SK-N-MC (cell line): ENCODE results near the gene GGN.

Experiments
- DNase-seq: peaks from one replicate; pipeline ENCODE4 v3.0.0-alpha.2; 2011; ENCODE audit warnings: low read depth, low spot score
- H3K27ac ChIP-seq: fragments of 200-600 bp; sonication (generic); 2 replicates; pipeline ENCODE4 v1.5.1; 2016; ENCODE audit warnings: mixed run types
- H3K36me3 ChIP-seq: fragments of 200-600 bp; sonication (generic); 2 replicates; pipeline ENCODE4 v1.6.1; 2017; ENCODE audit warnings: antibody characterized with exemption, low read length, mixed read lengths; ENCODE audit not compliant: insufficient read depth
- H3K4me3 ChIP-seq: fragments of 200-600 bp; sonication (generic); 2 replicates; pipeline ENCODE4 v1.5.1; 2016
- H3K9ac ChIP-seq: fragments of 200-600 bp; sonication (generic); 2 replicates; pipeline ENCODE4 v1.8.0; 2017; ENCODE audit warnings: mixed run types, mixed read lengths; ENCODE audit not compliant: insufficient read length
- H3K9me3 ChIP-seq: fragments of 200-600 bp; sonication (generic); 2 replicates; pipeline ENCODE4 v1.6.1; 2017; ENCODE audit warnings: low read depth, mild to moderate bottlenecking, antibody characterized with exemption, low read length, moderate library complexity, mixed read lengths
- EZH2 ChIP-seq: fragments of 200-600 bp; sonication (generic); IDR thresholded peaks from one replicate; pipeline ENCODE4 v1.6.1; 2017; ENCODE audit warnings: antibody characterized with exemption
- FOXP2 ChIP-seq: optimal IDR thresholded peaks from 2 replicates; pipeline ENCODE3; 2011; ENCODE audit warnings: mild to moderate bottlenecking, moderate library complexity; ENCODE audit not compliant: insufficient read depth; ENCODE audit errors: extremely low read length, control extremely low read depth
- POLR2AphosphoS5 ChIP-seq: IDR thresholded peaks from 2 replicates; pipeline ENCODE4 v1.6.1; 2012; ENCODE audit warnings: mild to moderate bottlenecking, low read depth, low read length, borderline replicate concordance

GGN gene

DNA sequence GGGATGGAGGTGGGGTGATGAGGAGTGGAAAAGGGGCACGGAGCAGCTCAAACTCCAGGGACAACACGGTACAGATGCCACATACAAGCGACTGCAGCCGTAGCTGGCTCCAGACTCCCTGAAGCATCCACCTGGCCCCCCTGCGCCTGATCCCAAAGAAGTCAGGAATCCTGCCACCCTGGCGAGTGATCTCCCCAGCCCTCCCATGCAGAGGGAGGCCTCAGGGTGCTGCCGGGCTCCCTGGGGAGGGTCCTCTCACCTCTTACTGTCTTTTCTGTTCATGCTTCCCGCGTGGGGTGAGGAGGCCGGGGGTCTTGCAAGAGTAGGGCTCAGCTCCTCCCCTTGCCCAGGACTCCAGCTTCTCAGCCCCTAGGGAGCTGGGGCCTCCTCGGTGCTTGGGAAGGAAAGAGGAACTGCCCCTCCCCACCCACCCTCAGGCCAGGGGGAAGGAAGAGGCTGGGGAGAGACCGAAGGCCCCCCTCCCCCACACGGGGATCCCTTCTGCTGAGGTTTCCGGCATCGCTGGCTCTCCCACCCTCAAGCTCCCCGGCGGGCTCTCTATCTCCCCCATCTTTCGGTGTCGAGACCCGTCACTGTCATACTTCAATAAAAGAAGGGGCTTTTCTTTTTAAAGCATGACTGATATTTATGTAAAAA, 38.1 kb upstream of the GGN start, which contains the start of gene RASGRP4:
TSS of gene RASGRP4 (minus strand) at position 410 of the 657 bp plus-strand sequence. CDS start at position 282, 128 bp downstream.
- DNase-seq: no peak
- Histone ChIP-seq H3K27ac (no peak within 1 kb of the TSS), H3K4me3 (no peak within 1 kb of the TSS)

DNA sequence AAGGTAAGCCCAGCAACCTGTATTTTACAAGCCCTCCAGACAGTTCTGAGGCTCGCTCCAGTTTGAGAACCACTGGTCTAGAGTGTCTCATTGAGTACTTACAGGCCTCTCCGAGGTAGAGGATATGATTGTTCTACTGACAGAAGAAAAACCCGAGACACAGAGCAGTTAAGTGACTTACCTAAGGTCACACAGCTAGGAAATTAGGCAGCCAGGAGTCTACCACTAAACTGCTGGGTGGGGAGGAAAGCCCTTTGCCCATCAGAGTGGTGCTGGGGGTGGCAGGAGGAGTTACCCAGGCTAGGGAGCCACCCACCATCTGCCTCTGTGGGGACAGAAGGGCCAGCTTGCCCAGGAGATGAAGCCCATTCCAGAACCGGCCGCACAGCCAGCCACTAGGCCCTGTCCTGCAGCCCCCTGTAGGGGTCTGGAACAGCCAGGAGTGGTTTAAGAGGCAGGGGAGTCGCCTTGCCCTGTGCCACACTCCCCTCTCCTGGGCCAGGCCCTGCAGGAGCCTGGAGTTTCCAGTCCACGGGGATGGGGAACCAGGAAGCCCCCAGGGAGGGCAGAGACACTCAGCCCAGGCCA, 37.5 kb upstream of the GGN start:
- no peak for TF ChIP-seq EZH2
- TF ChIP-seq POLR2AphosphoS5: no peak
- TF ChIP-seq FOXP2: no peak
- no peak overlapping the region for H3K4me3 ChIP-seq
- H3K27ac ChIP-seq: no peak overlapping the region
- no peaks in the 10 kb centered on the region for H3K9me3 ChIP-seq
- no peaks in the 10 kb centered on the region for H3K36me3 ChIP-seq
- no peak overlapping the region for H3K9ac ChIP-seq
- DNase-seq: no peak

More for the DNA sequence above, 38.1 kb upstream of the GGN start, which contains the start of gene RASGRP4:
- no peaks in the 10 kb centered on the region for H3K9me3 ChIP-seq
- no peaks in the 10 kb centered on the region for H3K36me3 ChIP-seq
- no peak for TF ChIP-seq EZH2
- no peak for TF ChIP-seq FOXP2
- TF ChIP-seq POLR2AphosphoS5: no peak
- no peak within 1 kb of the TSS for H3K9ac ChIP-seq

DNA sequence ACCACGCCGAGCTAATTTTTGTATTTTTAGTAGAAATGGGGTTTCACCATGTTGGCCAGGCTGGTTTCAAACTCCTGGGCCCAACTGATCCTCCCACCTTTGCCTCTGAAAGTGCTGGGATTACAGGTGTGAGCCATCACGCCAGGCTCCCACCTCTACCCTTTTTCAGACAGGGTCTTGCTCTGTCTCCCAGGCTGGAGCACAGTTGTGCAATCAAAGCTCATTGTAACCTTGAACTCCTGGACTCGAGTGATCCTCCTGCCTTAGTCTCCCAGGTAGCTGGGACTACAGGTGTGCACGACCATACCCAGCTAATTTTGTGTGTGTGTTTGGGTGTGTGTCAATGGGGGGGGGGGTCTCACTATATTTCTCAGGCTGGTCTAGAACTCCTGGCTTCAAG, 36.4 kb upstream of the GGN start:
- H3K27ac ChIP-seq: no peak overlapping the region
- no peak for DNase-seq
- no peaks in the 10 kb centered on the region for H3K9me3 ChIP-seq
- TF ChIP-seq FOXP2: no peak
- TF ChIP-seq EZH2: no peak
- no peak for TF ChIP-seq POLR2AphosphoS5
- no peak overlapping the region for H3K9ac ChIP-seq
- H3K36me3 ChIP-seq: no peaks in the 10 kb centered on the region
- no peak overlapping the region for H3K4me3 ChIP-seq

DNA sequence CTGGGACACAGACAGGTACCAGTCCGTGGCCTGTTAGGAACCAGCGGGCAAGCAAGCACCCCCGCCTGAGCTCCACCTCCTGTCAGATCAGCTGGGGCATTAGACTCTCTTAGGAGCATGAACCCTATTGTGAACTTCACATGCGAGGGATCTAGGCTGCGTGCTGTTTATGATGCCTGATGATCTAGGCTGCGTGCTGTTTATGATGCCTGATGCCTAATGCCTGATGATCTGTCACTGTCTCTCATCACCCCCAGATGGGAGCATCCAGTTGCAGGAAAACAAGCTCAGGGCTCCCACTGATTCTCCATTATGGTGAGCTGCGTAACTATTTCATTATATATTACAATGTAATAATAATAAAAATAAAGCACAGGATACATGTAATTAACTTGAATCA, 34.6 kb upstream of the GGN start:
- TF ChIP-seq POLR2AphosphoS5 (no peak), FOXP2 (no peak), EZH2 (no peak)
- no peaks in the 10 kb centered on the region for H3K9me3 ChIP-seq
- H3K36me3 ChIP-seq: no peaks in the 10 kb centered on the region
- H3K4me3 ChIP-seq: no peak overlapping the region
- no peak for DNase-seq
- H3K27ac ChIP-seq: no peak overlapping the region
- no peak overlapping the region for H3K9ac ChIP-seq

DNA sequence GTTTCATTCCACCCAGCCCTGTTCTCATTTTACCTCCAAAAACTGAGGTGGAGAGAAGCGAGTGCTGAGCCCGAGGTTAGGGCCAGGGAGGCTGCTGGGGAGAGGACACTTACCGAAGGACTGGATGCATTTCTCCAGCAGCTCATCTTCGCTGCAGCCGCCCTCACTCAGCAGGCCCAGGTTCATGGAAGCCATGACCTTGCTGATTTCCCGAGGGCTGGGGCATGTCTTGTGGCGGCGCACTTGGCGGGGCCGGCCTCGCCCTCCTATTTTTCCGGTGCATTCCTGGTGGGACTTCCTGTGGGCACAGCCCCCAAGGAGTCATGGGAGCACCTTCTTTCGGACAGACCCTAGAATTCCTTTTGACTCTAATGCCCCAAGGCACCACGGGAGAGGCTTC, 34.0 kb upstream of the GGN start:
- Histone ChIP-seq H3K9ac (no peak overlapping the region), H3K27ac (no peak overlapping the region), H3K9me3 (no peaks in the 10 kb centered on the region), H3K4me3 (no peak overlapping the region), H3K36me3 (no peaks in the 10 kb centered on the region)
- no peak for DNase-seq
- no peak for TF ChIP-seq POLR2AphosphoS5
- no peak for TF ChIP-seq FOXP2
- no peak for TF ChIP-seq EZH2

DNA sequence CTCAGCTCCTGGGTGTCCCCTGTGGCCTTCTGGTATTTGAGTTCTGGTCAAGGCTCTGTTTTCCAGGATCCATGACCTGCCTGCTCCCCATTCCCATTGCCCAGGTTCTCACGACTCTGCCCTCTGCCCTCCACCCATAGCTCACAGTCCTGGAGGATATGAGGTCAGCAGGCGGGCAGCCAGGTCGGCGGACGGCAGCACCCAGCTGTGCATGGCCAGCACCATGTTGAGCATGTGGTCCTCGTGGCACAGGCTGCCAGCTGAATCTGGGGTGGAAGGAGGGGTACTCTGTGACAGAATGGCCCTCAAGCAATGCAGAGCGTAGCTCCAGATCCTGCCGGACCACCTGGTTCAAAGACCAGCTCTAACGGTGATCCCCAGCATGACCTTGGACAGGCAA, 33.1 kb upstream of the GGN start:
- Histone ChIP-seq H3K9me3 (no peaks in the 10 kb centered on the region), H3K36me3 (no peaks in the 10 kb centered on the region), H3K4me3 (no peak overlapping the region), H3K9ac (no peak overlapping the region), H3K27ac (no peak overlapping the region)
- TF ChIP-seq EZH2 (no peak), FOXP2 (no peak), POLR2AphosphoS5 (no peak)
- no peak for DNase-seq

DNA sequence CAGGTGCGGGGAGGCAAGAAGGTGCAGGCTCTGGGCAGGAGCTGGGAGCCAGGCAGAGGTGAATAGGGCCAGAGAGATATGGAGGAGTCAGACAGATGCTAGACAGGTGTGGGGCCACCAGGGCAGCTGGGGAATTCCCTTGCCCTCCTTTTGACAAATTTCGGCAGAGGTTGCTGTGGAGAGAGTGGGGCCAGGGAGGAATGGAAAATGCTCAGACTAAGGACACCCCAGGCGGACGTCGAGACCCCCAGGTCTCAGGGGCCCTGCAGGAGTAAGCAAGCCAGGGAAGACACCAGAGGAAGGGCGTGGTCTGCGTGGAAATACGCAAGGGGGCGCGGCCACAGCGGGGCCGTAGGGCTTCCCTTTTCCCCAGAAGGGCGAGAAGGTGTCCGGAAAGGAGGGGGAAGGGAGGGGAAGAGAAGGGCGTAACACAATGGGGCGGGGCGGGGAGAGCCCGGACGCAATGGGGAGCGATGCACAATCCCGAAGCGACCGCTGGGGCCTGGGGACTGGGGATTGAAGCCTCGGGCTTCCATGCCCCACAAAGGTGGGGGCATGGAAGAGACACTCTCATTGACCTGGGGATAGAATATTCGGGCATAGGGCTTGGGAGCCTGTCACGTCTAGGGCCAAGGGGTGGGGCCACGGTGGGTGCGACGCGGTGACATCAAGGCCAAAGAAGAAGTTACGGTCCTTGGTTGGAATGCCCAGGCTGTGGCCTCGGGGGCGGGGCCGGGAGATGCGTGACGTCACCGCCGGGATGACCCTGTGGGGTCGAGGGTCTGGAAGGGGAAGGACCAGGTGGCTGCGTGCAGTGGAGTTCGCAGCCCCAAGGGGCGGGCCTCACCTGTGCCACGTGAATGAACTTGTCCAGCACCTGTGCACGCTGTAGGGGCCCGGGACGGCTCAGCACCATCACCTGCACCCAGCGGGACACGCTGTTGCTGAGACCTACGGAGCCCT, 30.0 kb upstream of the GGN start:
- H3K9ac ChIP-seq: no peak overlapping the region
- no peak overlapping the region for H3K27ac ChIP-seq
- H3K9me3 ChIP-seq: no peaks in the 10 kb centered on the region
- H3K36me3 ChIP-seq: no peaks in the 10 kb centered on the region
- peak overlapping the region; percentile 69 for H3K4me3 ChIP-seq
- TF ChIP-seq EZH2 (no peak), FOXP2 (no peak), POLR2AphosphoS5 (no peak)
- no peak for DNase-seq

DNA sequence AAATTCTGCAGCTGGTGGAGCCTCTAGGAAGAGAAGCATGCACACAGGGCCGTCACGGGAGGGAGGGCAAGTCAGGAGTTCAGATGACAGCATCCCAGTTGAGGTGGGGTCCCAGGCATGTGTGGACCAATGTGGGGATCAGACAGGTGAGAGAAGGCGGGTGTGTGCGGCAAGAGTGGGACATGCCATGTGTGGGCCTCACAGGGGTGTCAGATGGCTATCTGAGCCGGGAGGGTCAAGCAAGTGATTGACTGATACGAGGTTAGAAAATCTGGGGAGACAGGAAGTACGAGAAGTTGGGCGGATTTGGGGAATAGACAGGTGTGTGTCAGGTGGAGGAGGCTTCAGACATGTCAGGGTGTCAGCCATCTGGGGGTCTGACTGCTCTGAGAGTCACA, 29.3 kb upstream of the GGN start:
- H3K27ac ChIP-seq: no peak overlapping the region
- H3K9ac ChIP-seq: no peak overlapping the region
- no peaks in the 10 kb centered on the region for H3K9me3 ChIP-seq
- no peaks in the 10 kb centered on the region for H3K36me3 ChIP-seq
- no peak overlapping the region for H3K4me3 ChIP-seq
- no peak for DNase-seq
- TF ChIP-seq FOXP2 (no peak), EZH2 (no peak), POLR2AphosphoS5 (no peak)
